H1 (cell line): ENCODE data around the gene CD59. TPM values are rescaled to one million over a fixed set of nuclear protein-coding genes. Genes with fewer than 3 reads are reported as not detected.

Experiments used
- ASH2L ChIP-seq: fragments of 200-600, 300-600 bp; sonication (generic); IDR thresholded peaks from one replicate; pipeline ENCODE4 v1.7.1; 2017; ENCODE audit warnings: low read length
- BCL11A ChIP-seq, 2 experiments: IDR thresholded peaks; one replicate each; pipeline ENCODE4 v1.6.1; 2011; ENCODE audit warnings: low read depth in 2 of 2, low read length in 2 of 2, mild to moderate bottlenecking in 2 of 2
- CHD1 ChIP-seq: IDR thresholded peaks from 2 replicates; pipeline ENCODE4 v1.6.1; 2012; ENCODE audit warnings: low read depth, low read length, improper control_type of control experiment
- CTBP2 ChIP-seq: IDR thresholded peaks from 2 replicates; pipeline ENCODE4 v1.7.0; 2011; ENCODE audit warnings: borderline replicate concordance, mild to moderate bottlenecking, moderate library complexity, mixed read lengths, low read length; ENCODE audit not compliant: insufficient read depth, insufficient read length
- GTF2F1 ChIP-seq: IDR thresholded peaks from 2 replicates; pipeline ENCODE4 v1.6.1; 2012; ENCODE audit warnings: low read depth, low read length, improper control_type of control experiment, borderline replicate concordance
- JUND ChIP-seq: IDR thresholded peaks from 2 replicates; pipeline ENCODE4 v1.6.1; 2011; ENCODE audit warnings: mild to moderate bottlenecking, improper control_type of control experiment, low read length
- KDM4A ChIP-seq: IDR thresholded peaks from one replicate; pipeline ENCODE4 v1.7.1; 2012; ENCODE audit warnings: low read depth, mild to moderate bottlenecking, moderate library complexity, low read length, inconsistent platforms; ENCODE audit not compliant: severe bottlenecking
- RBBP5 ChIP-seq: IDR thresholded peaks from 2 replicates; pipeline ENCODE4 v1.7.1; 2012; ENCODE audit warnings: low read depth, mild to moderate bottlenecking, inconsistent platforms, low read length, moderate library complexity, borderline replicate concordance
- ZNF274 ChIP-seq: IDR thresholded peaks from 2 replicates; pipeline ENCODE4 v1.7.0; 2012; ENCODE audit warnings: low read length, borderline replicate concordance; ENCODE audit errors: extremely low read depth
- polyA plus RNA-seq, 7 experiments: library from polyadenylated mRNA; depleted of rRNA in 3 of 7; stranded (reverse) in 5 of 7; unstranded in 2 of 7; fragments of >200 nt in 5 of 7; fragments of 200-250 nt in 2 of 7; gene quantifications; 1 replicate in 5 of 7; 2 replicates in 1 of 7; 4 replicates in 1 of 7; pipeline versions ENCODE4 v1.2.1 to v1.2.3, GENCODE V29; 2011 to 2013; ENCODE audit warnings: missing spikeins in 2 of 7, mixed read lengths in 2 of 7
- total RNA-seq: library from RNA; stranded (reverse); fragmentation: NEBNext Ultra II Directional; extraction: Animal tissue kit (Norgen Biotek cat#: 25700); gene quantifications from 2 replicates; pipeline ENCODE4 v1.2.1, GENCODE V29; 2021
- TF ChIP-seq, protein P1 (sequence below): fragments of 300-600 bp; sonication (generic); IDR thresholded peaks from 2 replicates; pipeline ENCODE4 v1.7.1; 2012; ENCODE audit warnings: low read length, moderate library complexity, mild to moderate bottlenecking, inconsistent platforms; ENCODE audit not compliant: insufficient replicate concordance

The CD59 gene
- total and polyA plus RNA-seq, 2 of the 8 experiments (the other 6 are each of a cell fraction or from before 2014, with no cell fraction given), result 63.1 to 90.3 TPM

DNA sequence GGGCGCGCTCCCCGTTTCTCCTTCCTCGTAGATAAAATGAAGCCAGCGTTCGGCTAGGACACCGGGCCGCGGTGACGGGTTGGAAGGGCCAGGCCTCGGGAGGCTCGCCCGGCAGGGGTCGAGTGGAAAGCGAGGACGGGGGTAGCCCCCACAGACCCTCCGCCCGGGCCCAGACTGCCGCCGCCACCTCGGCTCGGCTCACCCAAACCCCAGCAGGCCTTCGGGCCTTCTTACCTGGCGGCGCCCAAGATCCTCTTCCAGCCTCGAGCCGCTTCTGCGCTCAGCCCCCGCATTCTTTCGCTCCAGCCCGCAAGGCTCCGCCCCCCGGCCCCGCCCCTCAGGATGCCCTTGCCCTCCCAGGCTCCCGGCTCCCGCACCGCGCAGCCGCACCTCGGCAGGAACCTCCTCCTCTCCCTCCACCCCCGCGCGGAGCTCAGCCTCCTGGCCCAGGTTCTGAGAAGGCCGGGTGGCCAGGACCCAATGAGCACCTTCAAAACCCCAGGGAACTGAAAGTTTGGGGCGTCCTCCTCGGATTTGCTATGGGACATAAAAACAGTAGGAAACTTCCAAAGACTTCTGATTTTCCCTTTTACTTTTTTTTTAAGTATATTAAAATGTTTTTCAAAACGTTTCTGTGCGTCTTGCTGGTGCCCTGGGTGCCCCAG lies at the start of gene CD59 (continued):
- TF ChIP-seq, protein P1, sequence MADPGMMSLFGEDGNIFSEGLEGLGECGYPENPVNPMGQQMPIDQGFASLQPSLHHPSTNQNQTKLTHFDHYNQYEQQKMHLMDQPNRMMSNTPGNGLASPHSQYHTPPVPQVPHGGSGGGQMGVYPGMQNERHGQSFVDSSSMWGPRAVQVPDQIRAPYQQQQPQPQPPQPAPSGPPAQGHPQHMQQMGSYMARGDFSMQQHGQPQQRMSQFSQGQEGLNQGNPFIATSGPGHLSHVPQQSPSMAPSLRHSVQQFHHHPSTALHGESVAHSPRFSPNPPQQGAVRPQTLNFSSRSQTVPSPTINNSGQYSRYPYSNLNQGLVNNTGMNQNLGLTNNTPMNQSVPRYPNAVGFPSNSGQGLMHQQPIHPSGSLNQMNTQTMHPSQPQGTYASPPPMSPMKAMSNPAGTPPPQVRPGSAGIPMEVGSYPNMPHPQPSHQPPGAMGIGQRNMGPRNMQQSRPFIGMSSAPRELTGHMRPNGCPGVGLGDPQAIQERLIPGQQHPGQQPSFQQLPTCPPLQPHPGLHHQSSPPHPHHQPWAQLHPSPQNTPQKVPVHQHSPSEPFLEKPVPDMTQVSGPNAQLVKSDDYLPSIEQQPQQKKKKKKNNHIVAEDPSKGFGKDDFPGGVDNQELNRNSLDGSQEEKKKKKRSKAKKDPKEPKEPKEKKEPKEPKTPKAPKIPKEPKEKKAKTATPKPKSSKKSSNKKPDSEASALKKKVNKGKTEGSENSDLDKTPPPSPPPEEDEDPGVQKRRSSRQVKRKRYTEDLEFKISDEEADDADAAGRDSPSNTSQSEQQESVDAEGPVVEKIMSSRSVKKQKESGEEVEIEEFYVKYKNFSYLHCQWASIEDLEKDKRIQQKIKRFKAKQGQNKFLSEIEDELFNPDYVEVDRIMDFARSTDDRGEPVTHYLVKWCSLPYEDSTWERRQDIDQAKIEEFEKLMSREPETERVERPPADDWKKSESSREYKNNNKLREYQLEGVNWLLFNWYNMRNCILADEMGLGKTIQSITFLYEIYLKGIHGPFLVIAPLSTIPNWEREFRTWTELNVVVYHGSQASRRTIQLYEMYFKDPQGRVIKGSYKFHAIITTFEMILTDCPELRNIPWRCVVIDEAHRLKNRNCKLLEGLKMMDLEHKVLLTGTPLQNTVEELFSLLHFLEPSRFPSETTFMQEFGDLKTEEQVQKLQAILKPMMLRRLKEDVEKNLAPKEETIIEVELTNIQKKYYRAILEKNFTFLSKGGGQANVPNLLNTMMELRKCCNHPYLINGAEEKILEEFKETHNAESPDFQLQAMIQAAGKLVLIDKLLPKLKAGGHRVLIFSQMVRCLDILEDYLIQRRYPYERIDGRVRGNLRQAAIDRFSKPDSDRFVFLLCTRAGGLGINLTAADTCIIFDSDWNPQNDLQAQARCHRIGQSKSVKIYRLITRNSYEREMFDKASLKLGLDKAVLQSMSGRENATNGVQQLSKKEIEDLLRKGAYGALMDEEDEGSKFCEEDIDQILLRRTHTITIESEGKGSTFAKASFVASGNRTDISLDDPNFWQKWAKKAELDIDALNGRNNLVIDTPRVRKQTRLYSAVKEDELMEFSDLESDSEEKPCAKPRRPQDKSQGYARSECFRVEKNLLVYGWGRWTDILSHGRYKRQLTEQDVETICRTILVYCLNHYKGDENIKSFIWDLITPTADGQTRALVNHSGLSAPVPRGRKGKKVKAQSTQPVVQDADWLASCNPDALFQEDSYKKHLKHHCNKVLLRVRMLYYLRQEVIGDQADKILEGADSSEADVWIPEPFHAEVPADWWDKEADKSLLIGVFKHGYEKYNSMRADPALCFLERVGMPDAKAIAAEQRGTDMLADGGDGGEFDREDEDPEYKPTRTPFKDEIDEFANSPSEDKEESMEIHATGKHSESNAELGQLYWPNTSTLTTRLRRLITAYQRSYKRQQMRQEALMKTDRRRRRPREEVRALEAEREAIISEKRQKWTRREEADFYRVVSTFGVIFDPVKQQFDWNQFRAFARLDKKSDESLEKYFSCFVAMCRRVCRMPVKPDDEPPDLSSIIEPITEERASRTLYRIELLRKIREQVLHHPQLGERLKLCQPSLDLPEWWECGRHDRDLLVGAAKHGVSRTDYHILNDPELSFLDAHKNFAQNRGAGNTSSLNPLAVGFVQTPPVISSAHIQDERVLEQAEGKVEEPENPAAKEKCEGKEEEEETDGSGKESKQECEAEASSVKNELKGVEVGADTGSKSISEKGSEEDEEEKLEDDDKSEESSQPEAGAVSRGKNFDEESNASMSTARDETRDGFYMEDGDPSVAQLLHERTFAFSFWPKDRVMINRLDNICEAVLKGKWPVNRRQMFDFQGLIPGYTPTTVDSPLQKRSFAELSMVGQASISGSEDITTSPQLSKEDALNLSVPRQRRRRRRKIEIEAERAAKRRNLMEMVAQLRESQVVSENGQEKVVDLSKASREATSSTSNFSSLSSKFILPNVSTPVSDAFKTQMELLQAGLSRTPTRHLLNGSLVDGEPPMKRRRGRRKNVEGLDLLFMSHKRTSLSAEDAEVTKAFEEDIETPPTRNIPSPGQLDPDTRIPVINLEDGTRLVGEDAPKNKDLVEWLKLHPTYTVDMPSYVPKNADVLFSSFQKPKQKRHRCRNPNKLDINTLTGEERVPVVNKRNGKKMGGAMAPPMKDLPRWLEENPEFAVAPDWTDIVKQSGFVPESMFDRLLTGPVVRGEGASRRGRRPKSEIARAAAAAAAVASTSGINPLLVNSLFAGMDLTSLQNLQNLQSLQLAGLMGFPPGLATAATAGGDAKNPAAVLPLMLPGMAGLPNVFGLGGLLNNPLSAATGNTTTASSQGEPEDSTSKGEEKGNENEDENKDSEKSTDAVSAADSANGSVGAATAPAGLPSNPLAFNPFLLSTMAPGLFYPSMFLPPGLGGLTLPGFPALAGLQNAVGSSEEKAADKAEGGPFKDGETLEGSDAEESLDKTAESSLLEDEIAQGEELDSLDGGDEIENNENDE, result no peak
- TF ChIP-seq ZNF274 (no peak), ASH2L (no peak), RBBP5 (0 out of 2 replicates have a peak, but pooled peaks have one; percentile 13), BCL11A (IDR thresholded peaks at IDR 0.05; ENCODE audit: low read depth in 2 of 2, low read length in 2 of 2) (no peak), CTBP2 (no peak), JUND (no peak), KDM4A (no peak), CHD1 (no peak), GTF2F1 (no peak)
